HepG2 (cell line): Measurements from ENCODE around the gene FAH. TPM values are rescaled to one million over a fixed set of nuclear protein-coding genes. Genes with fewer than 3 reads are reported as not detected.

Experiments used
- ARID2 ChIP-seq: sonication (generic); formaldehyde crosslinking; IDR thresholded peaks from 2 replicates; pipeline ENCODE4 v1.8.1; 2022; ENCODE audit warnings: mild to moderate bottlenecking, missing genetic modification reagents, borderline replicate concordance
- HOXA9 ChIP-seq: sonication (generic); formaldehyde crosslinking; IDR thresholded peaks from 2 replicates; pipeline ENCODE4 v1.8.1; 2022; ENCODE audit warnings: missing genetic modification reagents, mild to moderate bottlenecking, moderate library complexity, borderline replicate concordance
- IRF9 ChIP-seq: sonication (generic); formaldehyde crosslinking; IDR thresholded peaks from 2 replicates; pipeline ENCODE4 v1.8.0; 2022; ENCODE audit warnings: missing genetic modification reagents, mild to moderate bottlenecking, borderline replicate concordance
- KDM3A ChIP-seq: IDR thresholded peaks from 2 replicates; pipeline ENCODE4 v1.6.1; 2018; ENCODE audit warnings: low read depth, missing compliant biosample characterization
- KDM5A ChIP-seq: fragments of 200-600 bp; sonication (generic); IDR thresholded peaks from 2 replicates; pipeline ENCODE4 v1.7.0; 2018; ENCODE audit warnings: antibody characterized with exemption, mild to moderate bottlenecking, low read length, borderline replicate concordance
- SAP130 ChIP-seq: IDR thresholded peaks from 2 replicates; pipeline ENCODE4 v1.6.1; 2016; ENCODE audit warnings: low read depth
- SNAI1 ChIP-seq: sonication (generic); formaldehyde crosslinking; IDR thresholded peaks from 2 replicates; pipeline ENCODE4 v1.5.0; 2020; ENCODE audit warnings: mild to moderate bottlenecking, missing genetic modification reagents, borderline replicate concordance
- SRY ChIP-seq: sonication (generic); formaldehyde crosslinking; IDR thresholded peaks from 2 replicates; pipeline ENCODE4 v1.8.0; 2022; ENCODE audit warnings: mild to moderate bottlenecking, missing genetic modification reagents
- TAF1 ChIP-seq: sonication (generic); formaldehyde crosslinking; IDR thresholded peaks from 2 replicates; pipeline ENCODE4 v1.4.0; 2020; ENCODE audit warnings: missing genetic modification reagents
- XRCC5 ChIP-seq: fragments of 200-400 bp; formaldehyde crosslinking; optimal IDR thresholded peaks from 2 replicates; pipeline ENCODE3; 2017; ENCODE audit warnings: mild to moderate bottlenecking, low read length
- YEATS2 ChIP-seq: sonication (generic); formaldehyde crosslinking; IDR thresholded peaks from 2 replicates; pipeline ENCODE4 v1.4.0; 2020; ENCODE audit warnings: missing genetic modification reagents, borderline replicate concordance
- ZBTB7B ChIP-seq: sonication (generic); formaldehyde crosslinking; IDR thresholded peaks from 2 replicates; pipeline ENCODE4 v1.4.0; 2020; ENCODE audit warnings: missing genetic modification reagents
- ZFP37 ChIP-seq: sonication (generic); formaldehyde crosslinking; IDR thresholded peaks from 2 replicates; pipeline ENCODE4 v1.4.0; 2020; ENCODE audit warnings: missing genetic modification reagents, borderline replicate concordance
- ZNF605 ChIP-seq: sonication (generic); formaldehyde crosslinking; IDR thresholded peaks from 2 replicates; pipeline ENCODE4 v1.8.0; 2022; ENCODE audit warnings: mild to moderate bottlenecking, missing genetic modification reagents
- ZNF609 ChIP-seq: sonication (generic); formaldehyde crosslinking; IDR thresholded peaks from 2 replicates; pipeline ENCODE4 v1.4.0; 2020; ENCODE audit warnings: mild to moderate bottlenecking, missing genetic modification reagents, borderline replicate concordance
- ZNF619 ChIP-seq: sonication (generic); formaldehyde crosslinking; IDR thresholded peaks from 2 replicates; pipeline ENCODE4 v1.4.0; 2020; ENCODE audit warnings: mild to moderate bottlenecking, missing genetic modification reagents
- polyA plus RNA-seq, 8 experiments: library from polyadenylated mRNA; depleted of rRNA in 3 of 8; stranded (reverse) in 7 of 8; unstranded in 1 of 8; fragments of >200 nt; fragmentation: Illumina TruSeq in 4 of 8; extraction: Trizol in 4 of 8; gene quantifications; 2 replicates each; pipeline versions ENCODE4 v1.2.1 to v1.2.3, GENCODE V29; 2011 to 2016; ENCODE audit warnings: low read depth in 4 of 8, missing spikeins in 1 of 8, mixed read lengths in 1 of 8; ENCODE audit not compliant: insufficient read depth in 1 of 8
- total RNA-seq, 5 experiments: library from RNA; depleted of rRNA; stranded (reverse); fragments of >200 nt; fragmentation: Illumina TruSeq; extraction: Trizol; gene quantifications; 2 replicates each; pipeline ENCODE4 v1.2.3, GENCODE V29; 2016; ENCODE audit warnings: low read depth in 1 of 5
- TF ChIP-seq, protein P1 (sequence below): sonication (generic); formaldehyde crosslinking; IDR thresholded peaks from 2 replicates; pipeline ENCODE4 v1.4.0; 2020; ENCODE audit warnings: missing genetic modification reagents

Gene FAH
- total and polyA plus RNA-seq, 2 of the 13 experiments (the other 11 are each of a cell fraction or from before 2014, with no cell fraction given), result 36.6 to 75.0 TPM

GRCh38 chr15:80152896-80153876 lies at the start of gene FAH (continued):
- TF ChIP-seq ZNF619 (CRISPR knock-in tag) (0 out of 2 replicates have a peak, but pooled peaks have one; percentile 51), XRCC5 (peak; percentile 29), SRY (0 out of 2 replicates have a peak, but pooled peaks have one; percentile 52), HOXA9 (CRISPR knock-in tag) (peak; percentile 48; the same call in 1 of the 2 replicates), ZNF609 (peak; percentile 45; the same call in 1 of the 2 replicates), YEATS2 (CRISPR knock-in tag) (no peak), TAF1 (peak; percentile 64; the same call in 1 of the 2 replicates), SNAI1 (CRISPR knock-in tag) (0 out of 2 replicates have a peak, but pooled peaks have one; percentile 77), ZBTB7B (CRISPR knock-in tag) (peak; percentile 52; the same call in 1 of the 2 replicates), KDM3A (no peak), SAP130 (CRISPR knock-in tag) (peak; percentile 71), KDM5A (peak; percentile 50; the same call in 1 of the 2 replicates), ZNF605 (CRISPR knock-in tag) (0 out of 2 replicates have a peak, but pooled peaks have one; percentile 40), ARID2 (CRISPR knock-in tag) (0 out of 2 replicates have a peak, but pooled peaks have one; percentile 84), IRF9 (CRISPR knock-in tag) (peak; percentile 69; the same call in 1 of the 2 replicates), ZFP37 (CRISPR knock-in tag) (0 out of 2 replicates have a peak, but pooled peaks have one; percentile 13)
- TF ChIP-seq, protein P1, sequence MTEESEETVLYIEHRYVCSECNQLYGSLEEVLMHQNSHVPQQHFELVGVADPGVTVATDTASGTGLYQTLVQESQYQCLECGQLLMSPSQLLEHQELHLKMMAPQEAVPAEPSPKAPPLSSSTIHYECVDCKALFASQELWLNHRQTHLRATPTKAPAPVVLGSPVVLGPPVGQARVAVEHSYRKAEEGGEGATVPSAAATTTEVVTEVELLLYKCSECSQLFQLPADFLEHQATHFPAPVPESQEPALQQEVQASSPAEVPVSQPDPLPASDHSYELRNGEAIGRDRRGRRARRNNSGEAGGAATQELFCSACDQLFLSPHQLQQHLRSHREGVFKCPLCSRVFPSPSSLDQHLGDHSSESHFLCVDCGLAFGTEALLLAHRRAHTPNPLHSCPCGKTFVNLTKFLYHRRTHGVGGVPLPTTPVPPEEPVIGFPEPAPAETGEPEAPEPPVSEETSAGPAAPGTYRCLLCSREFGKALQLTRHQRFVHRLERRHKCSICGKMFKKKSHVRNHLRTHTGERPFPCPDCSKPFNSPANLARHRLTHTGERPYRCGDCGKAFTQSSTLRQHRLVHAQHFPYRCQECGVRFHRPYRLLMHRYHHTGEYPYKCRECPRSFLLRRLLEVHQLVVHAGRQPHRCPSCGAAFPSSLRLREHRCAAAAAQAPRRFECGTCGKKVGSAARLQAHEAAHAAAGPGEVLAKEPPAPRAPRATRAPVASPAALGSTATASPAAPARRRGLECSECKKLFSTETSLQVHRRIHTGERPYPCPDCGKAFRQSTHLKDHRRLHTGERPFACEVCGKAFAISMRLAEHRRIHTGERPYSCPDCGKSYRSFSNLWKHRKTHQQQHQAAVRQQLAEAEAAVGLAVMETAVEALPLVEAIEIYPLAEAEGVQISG (CRISPR knock-in tag), result peak; percentile 49
